Smooth muscle cell (in vitro differentiated cells): ENCODE data around the gene ABT1. TPM values are rescaled to one million over a fixed set of nuclear protein-coding genes. Genes with fewer than 3 reads are reported as not detected.
A peak's percentile ranks its signal among the peaks of the same experiment; 100 is the strongest.
"Not testable (repeated sequence)": the region's sequence is repeated elsewhere in the genome, so short reads cannot be mapped to it uniquely, and the experiment has no call there.

Source experiments
- DNase-seq: peaks from one replicate; lab custom pipeline; 2025; ENCODE audit not compliant: unreplicated experiment; lab: John Stamatoyannopoulos, UW
- H2AFZ ChIP-seq: fragments of 200-600 bp; sonication (generic); 2 replicates; pipeline ENCODE4 v1.6.0; 2016; ENCODE audit warnings: antibody characterized with exemption, low read depth, mild to moderate bottlenecking
- H3F3A ChIP-seq: fragments of 200-600 bp; sonication (generic); 2 replicates; pipeline ENCODE4 v1.6.0; 2017; ENCODE audit warnings: antibody characterized with exemption, low read depth
- H3K27ac ChIP-seq: fragments of 200-600 bp; sonication (generic); 2 replicates; pipeline ENCODE4 v1.5.1; 2016; ENCODE audit warnings: low read depth, mild to moderate bottlenecking
- H3K27me3 ChIP-seq: fragments of 200-600 bp; sonication (generic); 2 replicates; pipeline ENCODE4 v1.6.1; 2016; ENCODE audit warnings: low read depth, mild to moderate bottlenecking
- H3K36me3 ChIP-seq: fragments of 200-600 bp; sonication (generic); 2 replicates; pipeline ENCODE4 v1.5.1; 2016; ENCODE audit warnings: low read depth
- H3K4me1 ChIP-seq: fragments of 200-600 bp; sonication (generic); 2 replicates; pipeline ENCODE4 v1.5.1; 2016; ENCODE audit warnings: low read depth
- H3K4me2 ChIP-seq: fragments of 200-600 bp; sonication (generic); 2 replicates; pipeline ENCODE4 v1.6.0; 2016; ENCODE audit warnings: mild to moderate bottlenecking
- H3K4me3 ChIP-seq: fragments of 200-600 bp; sonication (generic); 2 replicates; pipeline ENCODE4 v1.5.1; 2016; ENCODE audit warnings: mild to moderate bottlenecking
- H3K79me2 ChIP-seq: fragments of 200-600 bp; sonication (generic); 2 replicates; pipeline ENCODE4 v1.6.0; 2016; ENCODE audit warnings: low read depth, mild to moderate bottlenecking
- H3K9ac ChIP-seq: fragments of 200-600 bp; sonication (generic); 2 replicates; pipeline ENCODE4 v1.6.0; 2016; ENCODE audit warnings: low read depth
- H3K9me3 ChIP-seq: fragments of 200-600 bp; sonication (generic); replicated peaks from 2 replicates; pipeline ENCODE4 v1.5.1; 2016; ENCODE audit warnings: low read depth
- H4K20me1 ChIP-seq: fragments of 200-600 bp; sonication (generic); 2 replicates; pipeline ENCODE4 v1.6.0; 2016; ENCODE audit warnings: low read depth
- WGBS: methylation state at CpG from one replicate; pipeline ENCODE4 v1.1.7; 2016; ENCODE audit warnings: low lambda C conversion rate; 5-methylcytosine and 5-hydroxymethylcytosine counted together
- polyA plus RNA-seq: library from polyadenylated mRNA; unstranded; fragments of >200 nt; fragmentation: Nextera tagmentation; extraction: Ambion mirVana; gene quantifications from 2 replicates; pipeline ENCODE4 v1.2.1, GENCODE V29; 2016
- total RNA-seq: library from RNA; depleted of rRNA; stranded (reverse); fragments of >200 nt; gene quantifications from 2 replicates; pipeline ENCODE4 v1.2.3, GENCODE V29; 2014
- TF ChIP-seq, protein P1 (sequence below): fragments of 200-600 bp; sonication (generic); IDR thresholded peaks from 2 replicates; pipeline ENCODE4 v1.5.1; 2017; ENCODE audit warnings: borderline replicate concordance, mild to moderate bottlenecking, antibody characterized with exemption; ENCODE audit not compliant: insufficient read depth, poor library complexity, severe bottlenecking

The ABT1 gene
- total RNA-seq (22.8 and 23.7 TPM in 2 replicates), polyA plus RNA-seq (34.9 and 40.2 TPM in 2 replicates)

DNA sequence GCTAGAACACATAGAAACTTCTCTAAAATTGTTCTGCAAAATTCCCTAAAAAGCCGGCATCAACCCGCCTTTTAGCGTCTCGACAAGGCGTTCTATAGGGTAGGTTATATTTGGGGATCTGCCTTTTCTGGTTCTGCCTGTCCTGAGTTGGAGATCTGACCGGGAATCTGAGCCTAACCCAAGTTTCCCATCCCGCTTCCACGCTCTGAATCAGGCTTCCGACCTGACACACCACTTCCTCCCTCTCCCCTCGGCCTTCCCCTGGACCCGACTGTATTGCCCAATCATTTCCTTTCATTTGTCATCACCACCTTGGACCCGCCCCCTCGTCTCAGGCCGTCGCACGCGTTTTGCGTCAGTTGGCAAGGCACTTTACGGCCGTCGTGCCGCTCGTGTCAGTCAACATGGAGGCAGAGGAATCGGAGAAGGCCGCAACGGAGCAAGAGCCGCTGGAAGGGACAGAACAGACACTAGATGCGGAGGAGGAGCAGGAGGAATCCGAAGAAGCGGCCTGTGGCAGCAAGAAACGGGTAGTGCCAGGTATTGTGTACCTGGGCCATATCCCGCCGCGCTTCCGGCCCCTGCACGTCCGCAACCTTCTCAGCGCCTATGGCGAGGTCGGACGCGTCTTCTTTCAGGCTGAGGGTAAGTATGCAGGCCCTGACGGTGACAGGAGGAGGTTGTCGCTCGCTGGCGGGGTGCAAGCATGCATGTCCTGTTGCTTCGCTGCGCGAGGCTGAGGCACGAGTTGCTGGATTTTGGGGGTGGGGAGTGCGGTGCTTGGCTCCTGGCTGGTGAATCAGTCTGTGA, at the start of gene ABT1:
ABT1 (plus strand) TSS at position 375 of the 810 bp plus-strand sequence; CDS start at position 405, 30 bp downstream.
- Histone ChIP-seq H3K27me3 (no peaks in the 10 kb centered on the region), H3K79me2 (peaks cover 17% of the 10 kb centered on the region)

DNA sequence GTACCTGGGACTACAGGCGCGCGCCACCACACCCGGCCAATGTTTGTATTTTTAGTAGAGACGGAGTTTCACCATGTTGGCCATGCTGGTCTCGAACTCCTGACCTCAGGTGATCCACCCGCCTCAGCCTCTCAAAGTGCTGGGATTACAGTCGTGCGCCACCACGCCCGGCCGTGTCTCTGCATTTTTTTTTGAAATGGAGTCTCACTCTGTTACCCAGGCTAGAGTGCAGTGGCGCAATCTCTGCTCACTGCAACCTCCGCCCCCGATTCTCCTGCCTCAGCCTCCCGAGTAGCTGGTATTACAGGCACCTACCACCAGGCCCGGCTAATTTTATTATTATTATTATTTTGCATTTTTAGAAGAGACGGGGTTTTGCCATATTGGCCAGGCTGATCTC, 49.4 kb upstream of the ABT1 start:
- H3K36me3 ChIP-seq, H3K9ac ChIP-seq, DNase-seq, H3K27ac ChIP-seq, H3K4me2 ChIP-seq, H2AFZ ChIP-seq, H4K20me1 ChIP-seq, H3K27me3 ChIP-seq, H3K4me1 ChIP-seq, H3K9me3 ChIP-seq, H3K4me3 ChIP-seq: not testable (repeated sequence)
- H3F3A ChIP-seq, result peaks cover 13% of the 10 kb centered on the region
- 95% methylated on average over 18 of the region's 18 CpGs for WGBS
- H3K79me2 ChIP-seq, result peaks cover 16% of the 10 kb centered on the region

More for the DNA sequence above, at the start of gene ABT1:
- Histone ChIP-seq H3K4me2 (peak within 1 kb of the TSS; percentile 100), H3K9me3 (no peaks in the 10 kb centered on the region), H3K36me3 (no peaks in the 10 kb centered on the region), H4K20me1 (no peaks in the 10 kb centered on the region), H3K27ac (peak within 1 kb of the TSS; percentile 77), H3K9ac (peak within 1 kb of the TSS; percentile 96), H2AFZ (peak within 1 kb of the TSS; percentile 96), H3K4me3 (peak within 1 kb of the TSS; percentile 99), H3F3A (no peaks in the 10 kb centered on the region), H3K4me1 (peaks cover 8% of the 10 kb centered on the region)
- TF ChIP-seq, protein P1, sequence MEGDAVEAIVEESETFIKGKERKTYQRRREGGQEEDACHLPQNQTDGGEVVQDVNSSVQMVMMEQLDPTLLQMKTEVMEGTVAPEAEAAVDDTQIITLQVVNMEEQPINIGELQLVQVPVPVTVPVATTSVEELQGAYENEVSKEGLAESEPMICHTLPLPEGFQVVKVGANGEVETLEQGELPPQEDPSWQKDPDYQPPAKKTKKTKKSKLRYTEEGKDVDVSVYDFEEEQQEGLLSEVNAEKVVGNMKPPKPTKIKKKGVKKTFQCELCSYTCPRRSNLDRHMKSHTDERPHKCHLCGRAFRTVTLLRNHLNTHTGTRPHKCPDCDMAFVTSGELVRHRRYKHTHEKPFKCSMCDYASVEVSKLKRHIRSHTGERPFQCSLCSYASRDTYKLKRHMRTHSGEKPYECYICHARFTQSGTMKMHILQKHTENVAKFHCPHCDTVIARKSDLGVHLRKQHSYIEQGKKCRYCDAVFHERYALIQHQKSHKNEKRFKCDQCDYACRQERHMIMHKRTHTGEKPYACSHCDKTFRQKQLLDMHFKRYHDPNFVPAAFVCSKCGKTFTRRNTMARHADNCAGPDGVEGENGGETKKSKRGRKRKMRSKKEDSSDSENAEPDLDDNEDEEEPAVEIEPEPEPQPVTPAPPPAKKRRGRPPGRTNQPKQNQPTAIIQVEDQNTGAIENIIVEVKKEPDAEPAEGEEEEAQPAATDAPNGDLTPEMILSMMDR, result no peak
- under 1% methylated on average over 51 of the region's 51 CpGs for WGBS
- peak; percentile 89 for DNase-seq

DNA sequence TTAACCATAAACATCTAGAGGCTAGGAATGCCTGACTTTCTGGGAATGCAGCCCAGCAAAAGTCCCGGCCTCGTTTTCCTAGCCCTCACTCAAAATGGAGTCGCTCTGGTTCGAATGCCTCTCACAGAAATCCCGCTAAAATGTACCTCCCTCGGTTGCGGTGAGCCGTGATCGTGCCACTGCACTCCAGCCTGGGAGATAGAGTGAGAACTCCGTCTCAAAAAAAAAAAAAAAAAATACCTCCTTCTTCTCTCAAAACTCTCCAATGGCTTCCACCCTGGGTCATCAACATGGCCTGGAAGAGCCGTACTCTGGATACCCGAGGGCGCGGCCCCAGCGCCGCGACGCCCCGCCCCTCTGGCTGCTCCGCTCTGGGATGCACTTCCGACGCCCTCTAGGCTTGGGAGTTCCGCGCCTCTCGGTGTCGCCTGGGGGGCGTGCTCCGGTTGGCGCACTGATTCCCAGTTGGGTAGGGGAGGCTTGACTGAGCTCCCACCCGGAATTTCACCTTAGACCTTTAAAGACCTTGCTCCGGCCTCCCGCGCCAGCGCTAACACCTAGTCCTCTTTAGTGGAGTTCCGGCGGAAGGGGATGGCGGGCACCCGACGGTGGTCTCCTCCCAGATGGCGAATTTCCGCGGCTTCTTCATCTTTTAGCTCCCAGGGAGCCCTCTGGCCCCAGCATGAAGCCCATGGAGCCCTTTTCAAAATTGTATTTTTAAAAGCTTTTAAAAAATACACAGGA, 46.3 kb upstream of the ABT1 start:
- H3F3A ChIP-seq, result peaks cover 30% of the 10 kb centered on the region
- TF ChIP-seq, protein P1, result no peak
- peak overlapping the region; percentile 68 for H3K4me3 ChIP-seq
- peak overlapping the region; percentile 93 for H2AFZ ChIP-seq
- no peaks in the 10 kb centered on the region for H3K4me1 ChIP-seq
- DNase-seq, result no peak
- H3K36me3 ChIP-seq, result no peaks in the 10 kb centered on the region
- H3K27ac ChIP-seq, result no peak overlapping the region
- H4K20me1 ChIP-seq, result no peaks in the 10 kb centered on the region
- H3K4me2 ChIP-seq, result peak overlapping the region; percentile 84
- 8% methylated on average over 42 of the region's 42 CpGs for WGBS
- H3K9me3 ChIP-seq, result no peaks in the 10 kb centered on the region
- no peaks in the 10 kb centered on the region for H3K27me3 ChIP-seq
- H3K79me2 ChIP-seq, result no peaks in the 10 kb centered on the region
- H3K9ac ChIP-seq, result no peak overlapping the region

DNA sequence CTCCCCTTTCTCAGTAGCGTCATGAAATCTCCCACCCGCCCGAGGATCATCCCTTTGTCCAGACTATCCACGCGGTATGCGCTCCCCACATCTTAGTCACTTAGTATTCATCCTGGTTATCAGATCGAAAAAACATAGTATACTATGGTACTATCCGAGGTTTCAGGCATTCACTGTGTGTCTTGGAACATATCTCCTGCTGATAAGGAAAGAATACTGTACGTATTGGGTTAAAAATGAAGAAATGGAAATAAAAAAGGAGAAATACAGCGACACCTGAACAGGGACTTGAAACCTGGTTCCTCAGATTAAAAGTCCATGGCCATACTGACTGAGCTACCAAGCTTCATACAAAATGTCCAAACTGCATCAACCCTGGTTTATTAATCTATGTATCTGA, 44.5 kb upstream of the ABT1 start:
- no peaks in the 10 kb centered on the region for H3K4me1 ChIP-seq
- no peak overlapping the region for H3K9ac ChIP-seq
- no peak overlapping the region for H2AFZ ChIP-seq
- no peaks in the 10 kb centered on the region for H4K20me1 ChIP-seq
- no peaks in the 10 kb centered on the region for H3K9me3 ChIP-seq
- TF ChIP-seq, protein P1, result no peak
- peaks cover 46% of the 10 kb centered on the region for H3F3A ChIP-seq
- no peak overlapping the region for H3K4me2 ChIP-seq
- 91% methylated on average over 10 of the region's 10 CpGs for WGBS
- no peak for DNase-seq
- no peaks in the 10 kb centered on the region for H3K79me2 ChIP-seq
- no peaks in the 10 kb centered on the region for H3K36me3 ChIP-seq
- H3K27ac ChIP-seq, result no peak overlapping the region
- no peaks in the 10 kb centered on the region for H3K27me3 ChIP-seq
- no peak overlapping the region for H3K4me3 ChIP-seq
